ENCODE results near the gene NHSL2. TPM values are rescaled to one million over a fixed set of nuclear protein-coding genes. Genes with fewer than 3 reads are reported as not detected.

Gene NHSL2
- total and polyA plus RNA-seq, 7 experiments from 2014 or later, result 0.18 to 17.0 (median 0.54) TPM

DNA sequence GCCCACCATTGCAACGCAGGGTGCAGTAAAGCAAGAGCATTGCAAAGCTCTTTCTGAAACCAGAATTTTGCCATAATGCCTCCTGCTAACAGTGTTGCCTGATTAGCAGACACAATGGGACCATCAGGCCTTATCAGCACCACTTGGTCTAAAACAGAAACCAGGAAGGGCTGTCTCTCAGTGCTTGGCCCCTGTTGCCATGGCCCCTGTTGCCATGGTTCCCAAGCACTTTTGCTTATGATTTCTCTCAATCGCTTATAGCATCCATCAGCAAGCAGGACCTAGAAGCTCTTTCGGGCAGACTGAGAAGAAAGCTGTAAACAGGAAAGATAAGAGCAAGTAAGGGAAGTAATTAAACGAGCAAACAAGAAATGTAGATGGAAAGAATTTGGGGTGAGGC, 184.2 kb downstream of the NHSL2 start:
- no peaks in the 10 kb centered on the region for H3K36me3 Mint-ChIP-seq
- ATAC-seq (peak; percentile 92), DNase-seq (peak in 5 of 9 donors; percentile 14 to 43 (median 31))
- no peak overlapping the region for H3K4me3 Mint-ChIP-seq
- ChIA-PET CTCF (no interaction called here), POLR2A (no interaction called here)
- Histone ChIP-seq H3K36me3 (ENCODE audit: control insufficient read depth in 2 of 3, insufficient read depth in 3 of 3, low read length in 3 of 3) (no peaks in the 10 kb centered on the region), H3K4me3 (ENCODE audit: low read length) (no peak overlapping the region), H3K4me1 (ENCODE audit: control insufficient read depth in 2 of 2, insufficient read depth in 2 of 2, low read length in 2 of 2) (peaks cover 2 to 19% of the 10 kb centered on the region in 2 donors), H3K27ac (ENCODE audit: low read depth, low read length) (no peak overlapping the region), H3K9me3 (ENCODE audit: control insufficient read depth in 2 of 3, low read length in 3 of 3) (no peaks in the 10 kb centered on the region), H3K27me3 (ENCODE audit: control insufficient read depth in 2 of 2, insufficient read depth in 2 of 2, low read length in 2 of 2) (no peaks in the 10 kb centered on the region)
- peaks cover 0 to 7% (median 6%) of the 10 kb centered on the region in 7 donors for H3K4me1 Mint-ChIP-seq
- H3K27ac Mint-ChIP-seq, result peak overlapping the region in 4 of 9 donors; percentile 19 to 82 (median 61)
- intact Hi-C loops (cut with micrococcal nuclease), result loop anchor here in 1 of 2 donors (1.0 kb wide), 1 partner anchor 26 kb away; no protein-coding TSS in a partner anchor
- peaks cover 0 to 1% (median 0%) of the 10 kb centered on the region in 11 donors for H3K9me3 Mint-ChIP-seq
- peaks cover 6 to 53% (median 8%) of the 10 kb centered on the region in 5 donors for H3K27me3 Mint-ChIP-seq

DNA sequence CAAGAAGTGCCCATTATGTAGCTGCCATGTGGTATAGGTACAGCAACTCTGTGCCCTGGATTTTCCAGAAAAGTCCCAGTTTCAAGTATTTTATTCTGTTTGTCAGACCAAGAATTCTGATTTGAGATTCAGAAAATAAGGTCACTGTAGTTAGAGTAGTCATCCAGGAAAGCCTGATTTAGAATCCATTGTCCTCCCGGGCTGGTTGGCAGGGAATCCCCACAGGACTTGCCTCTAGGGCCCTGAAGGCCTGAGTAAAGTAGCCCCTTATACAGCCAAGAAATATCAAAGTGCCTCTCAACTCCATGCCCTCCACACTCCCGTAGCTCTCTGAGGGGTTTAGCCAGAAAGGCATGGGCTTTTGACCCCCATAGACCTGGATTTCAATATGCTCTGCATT, 184.7 kb downstream of the NHSL2 start:
- no peak overlapping the region for H3K4me3 Mint-ChIP-seq
- Histone ChIP-seq H3K27me3 (ENCODE audit: control insufficient read depth in 2 of 2, insufficient read depth in 2 of 2, low read length in 2 of 2) (no peaks in the 10 kb centered on the region), H3K36me3 (ENCODE audit: control insufficient read depth in 2 of 3, insufficient read depth in 3 of 3, low read length in 3 of 3) (no peaks in the 10 kb centered on the region), H3K4me1 (ENCODE audit: control insufficient read depth in 2 of 2, insufficient read depth in 2 of 2, low read length in 2 of 2) (peaks cover 5 to 24% of the 10 kb centered on the region in 2 donors), H3K4me3 (ENCODE audit: low read length) (no peak overlapping the region), H3K9me3 (ENCODE audit: control insufficient read depth in 2 of 3, low read length in 3 of 3) (no peaks in the 10 kb centered on the region), H3K27ac (ENCODE audit: low read depth, low read length) (no peak overlapping the region)
- intact Hi-C loops (cut with micrococcal nuclease), result loop anchor here in 1 of 2 donors (1.0 kb wide), 1 partner anchor 26 kb away; no protein-coding TSS in a partner anchor
- peaks cover 0 to 12% (median 11%) of the 10 kb centered on the region in 7 donors for H3K4me1 Mint-ChIP-seq
- CTCF ChIA-PET, result no interaction called here
- ATAC-seq (no peak), DNase-seq (no peak)
- peaks cover 0 to 1% (median 0%) of the 10 kb centered on the region in 11 donors for H3K9me3 Mint-ChIP-seq
- H3K36me3 Mint-ChIP-seq, result no peaks in the 10 kb centered on the region
- H3K27me3 Mint-ChIP-seq, result peaks cover 6 to 56% (median 8%) of the 10 kb centered on the region in 5 donors
- POLR2A ChIA-PET, result no interaction called here
- peak overlapping the region in 3 of 9 donors; percentile 49 to 82 (median 73) for H3K27ac Mint-ChIP-seq

DNA sequence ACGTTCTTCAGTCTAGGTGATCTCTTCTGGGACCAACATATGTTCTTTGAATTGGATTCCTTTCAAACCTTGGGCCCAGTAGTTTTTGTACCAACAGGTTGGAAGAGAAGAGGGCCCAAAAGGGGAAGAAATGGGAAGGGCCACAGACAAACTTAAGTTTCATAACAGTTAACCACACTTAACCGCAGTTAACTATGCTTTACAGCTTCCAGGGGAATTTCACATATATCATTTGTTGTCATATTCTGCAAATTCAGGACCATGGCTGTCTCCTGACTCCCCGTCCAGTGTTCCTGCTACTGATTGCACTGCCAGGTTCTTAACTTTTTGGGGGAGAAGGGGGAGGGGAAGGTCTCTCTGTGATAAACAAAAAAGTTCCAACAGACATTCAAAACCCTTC, 186.5 kb downstream of the NHSL2 start:
- Histone ChIP-seq H3K4me3 (ENCODE audit: low read length) (no peak overlapping the region), H3K27ac (ENCODE audit: low read depth, low read length) (no peak overlapping the region), H3K27me3 (ENCODE audit: control insufficient read depth in 2 of 2, insufficient read depth in 2 of 2, low read length in 2 of 2) (no peaks in the 10 kb centered on the region), H3K4me1 (ENCODE audit: control insufficient read depth in 2 of 2, insufficient read depth in 2 of 2, low read length in 2 of 2) (peaks cover 23 to 38% of the 10 kb centered on the region in 2 donors), H3K9me3 (ENCODE audit: control insufficient read depth in 2 of 3, low read length in 3 of 3) (no peaks in the 10 kb centered on the region), H3K36me3 (ENCODE audit: control insufficient read depth in 2 of 3, insufficient read depth in 3 of 3, low read length in 3 of 3) (no peaks in the 10 kb centered on the region)
- ChIA-PET POLR2A (no interaction called here), CTCF (interaction anchor here (1.1 kb wide), 1 partner anchor 29 kb away, joined by 3 read pairs; no protein-coding TSS in a partner anchor)
- H3K36me3 Mint-ChIP-seq, result no peaks in the 10 kb centered on the region
- intact Hi-C loops (cut with micrococcal nuclease), result no loop called here
- H3K4me3 Mint-ChIP-seq, result no peak overlapping the region
- ATAC-seq (no peak), DNase-seq (no peak)
- H3K4me1 Mint-ChIP-seq, result peaks cover 2 to 29% (median 25%) of the 10 kb centered on the region in 7 donors
- no peak overlapping the region for H3K27ac Mint-ChIP-seq
- H3K27me3 Mint-ChIP-seq, result peaks cover 6 to 65% (median 9%) of the 10 kb centered on the region in 5 donors
- H3K9me3 Mint-ChIP-seq, result peaks cover 0 to 3% (median 0%) of the 10 kb centered on the region in 11 donors

DNA sequence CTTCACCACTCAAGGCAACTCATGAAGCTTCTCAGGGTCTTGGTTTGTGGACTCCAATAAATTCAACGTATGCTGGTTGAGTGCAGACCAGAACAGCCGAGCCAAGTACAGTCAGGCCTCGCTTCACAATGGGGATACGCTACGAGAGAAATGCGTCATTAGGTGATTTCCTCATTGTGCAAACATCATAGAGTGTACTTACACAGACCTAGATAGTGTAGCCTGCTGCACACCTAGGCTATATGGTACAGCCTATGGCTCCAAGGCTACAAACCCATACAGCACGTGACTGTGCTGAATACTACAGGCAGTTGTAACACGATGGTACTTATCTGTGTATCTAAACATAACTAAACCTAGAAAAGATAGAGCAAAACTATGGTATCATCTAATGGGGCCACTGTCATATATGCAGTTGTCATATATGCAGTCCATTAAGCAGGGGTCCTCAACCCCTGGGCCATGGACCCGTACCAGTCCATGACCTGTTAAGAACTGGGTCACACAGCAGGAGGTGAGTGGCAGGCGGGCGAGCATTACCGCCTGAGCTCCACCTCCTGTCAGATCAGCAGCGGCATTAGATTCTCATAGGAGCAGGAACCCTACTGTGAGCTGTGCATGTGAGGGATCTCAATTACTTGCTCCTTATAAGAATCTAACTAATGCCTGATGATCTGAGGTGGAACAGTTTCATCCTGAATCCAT, 189.6 kb downstream of the NHSL2 start:
- H3K4me1 Mint-ChIP-seq, result peaks cover 10 to 34% (median 30%) of the 10 kb centered on the region in 7 donors
- CTCF ChIA-PET, result interaction anchor here (0.8 kb wide), 1 partner anchor 80 kb away, joined by 3 read pairs; no protein-coding TSS in a partner anchor

DNA sequence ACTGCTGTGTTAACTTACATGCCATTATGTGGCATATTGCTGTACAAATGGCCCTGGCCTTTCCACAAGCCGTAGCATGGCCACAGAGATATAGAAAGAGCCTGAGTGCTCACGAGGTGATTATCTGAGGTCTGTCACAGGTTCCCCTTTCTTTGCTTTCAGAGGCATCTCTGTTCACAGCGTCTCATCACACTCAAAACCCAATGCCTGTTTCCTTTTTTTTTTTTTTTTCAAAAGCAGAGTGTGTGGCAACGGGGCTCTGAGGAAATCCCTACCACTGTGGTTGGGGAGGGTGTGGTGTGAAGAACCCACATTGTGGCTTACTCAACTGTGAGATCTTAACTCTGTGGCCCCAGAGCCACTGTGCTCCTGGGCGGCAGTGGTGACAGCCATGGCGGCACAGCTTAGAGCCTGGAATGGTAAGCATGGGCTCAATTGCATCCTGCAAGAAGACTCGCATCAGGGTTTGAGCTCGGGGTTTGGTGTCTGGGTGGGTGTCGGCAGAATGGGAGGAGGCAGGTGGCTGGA, 190.2 kb downstream of the NHSL2 start:
- ATAC-seq, result peak; percentile 84
- no peaks in the 10 kb centered on the region for H3K36me3 Mint-ChIP-seq

More for the DNA sequence above, 189.6 kb downstream of the NHSL2 start:
- intact Hi-C loops (cut with micrococcal nuclease), result loop anchor here (2.0 kb wide), 2 partner anchors 27 to 177 kb away; partner anchors contain the start of gene RPS4X (in 1 of the 2)
- H3K36me3 Mint-ChIP-seq, result no peaks in the 10 kb centered on the region
- Histone ChIP-seq H3K4me3 (ENCODE audit: low read length) (peak overlapping the region; percentile 59), H3K4me1 (ENCODE audit: control insufficient read depth in 2 of 2, insufficient read depth in 2 of 2, low read length in 2 of 2) (peaks cover 28 to 53% of the 10 kb centered on the region in 2 donors), H3K36me3 (ENCODE audit: control insufficient read depth in 2 of 3, insufficient read depth in 3 of 3, low read length in 3 of 3) (no peaks in the 10 kb centered on the region), H3K27ac (ENCODE audit: low read depth, low read length) (no peak overlapping the region), H3K9me3 (ENCODE audit: control insufficient read depth in 2 of 3, low read length in 3 of 3) (no peaks in the 10 kb centered on the region), H3K27me3 (ENCODE audit: control insufficient read depth in 2 of 2, insufficient read depth in 2 of 2, low read length in 2 of 2) (no peaks in the 10 kb centered on the region)
- ATAC-seq (peak; percentile 49), DNase-seq (no peak)
- peaks cover 6 to 66% (median 12%) of the 10 kb centered on the region in 5 donors for H3K27me3 Mint-ChIP-seq
- no peak overlapping the region for H3K27ac Mint-ChIP-seq
- H3K9me3 Mint-ChIP-seq, result peaks cover 0 to 3% (median 0%) of the 10 kb centered on the region in 11 donors
- POLR2A ChIA-PET, result no interaction called here
- H3K4me3 Mint-ChIP-seq, result peak overlapping the region in 8 of 10 donors; percentile 61 to 81 (median 64)

DNA sequence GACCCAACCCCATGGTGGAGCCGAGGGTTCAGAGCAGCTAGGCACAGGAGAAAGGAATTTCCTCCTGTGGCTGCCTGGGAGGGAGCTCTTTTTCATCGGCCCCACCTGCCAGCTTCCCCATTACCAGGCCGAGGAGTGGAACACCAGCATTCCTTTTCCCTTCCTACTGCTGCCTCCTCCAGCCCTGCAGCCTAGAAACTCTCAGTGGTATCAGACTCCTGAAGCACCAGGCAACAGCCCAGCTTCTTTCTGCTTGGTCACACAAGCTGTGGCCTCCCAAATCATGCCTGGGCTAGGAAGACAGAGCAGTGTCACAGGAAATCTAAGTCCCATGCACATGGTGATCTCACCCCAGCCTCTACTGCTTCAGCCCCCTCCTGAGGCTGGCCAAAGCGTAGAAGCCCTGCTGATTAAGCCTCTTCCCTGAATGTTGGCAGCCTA, 191.0 kb downstream of the NHSL2 start:
- no peak overlapping the region for H3K27ac ChIP-seq (ENCODE audit: low read depth, low read length)
- no peaks in the 10 kb centered on the region for H3K9me3 ChIP-seq (ENCODE audit: control insufficient read depth in 2 of 3, low read length in 3 of 3)
- H3K4me3 ChIP-seq (ENCODE audit: low read length), result peak overlapping the region; percentile 59
- H3K27me3 Mint-ChIP-seq, result peaks cover 6 to 57% (median 12%) of the 10 kb centered on the region in 5 donors
- H3K27ac Mint-ChIP-seq, result peak overlapping the region in 2 of 9 donors; percentile 42 to 82
- no peaks in the 10 kb centered on the region for H3K36me3 Mint-ChIP-seq
- DNase-seq, result no peak
- intact Hi-C loops (cut with micrococcal nuclease), result loop anchor here (1.0 to 2.0 kb wide), 4 partner anchors 25 to 175 kb away; partner anchors contain the start of gene RPS4X (in 1 of the 2)
- peaks cover 10 to 39% (median 34%) of the 10 kb centered on the region in 7 donors for H3K4me1 Mint-ChIP-seq
- peaks cover 29 to 55% of the 10 kb centered on the region in 2 donors for H3K4me1 ChIP-seq (ENCODE audit: control insufficient read depth in 2 of 2, insufficient read depth in 2 of 2, low read length in 2 of 2)
- peak overlapping the region in 6 of 10 donors; percentile 46 to 81 (median 66) for H3K4me3 Mint-ChIP-seq
- H3K27me3 ChIP-seq (ENCODE audit: control insufficient read depth in 2 of 2, insufficient read depth in 2 of 2, low read length in 2 of 2), result no peaks in the 10 kb centered on the region
- peaks cover 0 to 3% (median 0%) of the 10 kb centered on the region in 11 donors for H3K9me3 Mint-ChIP-seq
- ChIA-PET POLR2A (no interaction called here), CTCF (no interaction called here)
- H3K36me3 ChIP-seq (ENCODE audit: control insufficient read depth in 2 of 3, insufficient read depth in 3 of 3, low read length in 3 of 3), result no peaks in the 10 kb centered on the region
- peak; percentile 7 for ATAC-seq

More for the DNA sequence above, 190.2 kb downstream of the NHSL2 start:
- H3K27ac ChIP-seq (ENCODE audit: low read depth, low read length), result no peak overlapping the region
- H3K4me3 Mint-ChIP-seq, result peak overlapping the region; percentile 25 to 81 (median 64)
- intact Hi-C loops (cut with micrococcal nuclease), result loop anchor here (1.0 to 2.0 kb wide), 4 partner anchors 25 to 176 kb away; partner anchors contain the start of gene RPS4X (in 1 of the 2)
- DNase-seq, result peak; percentile 24 to 78 (median 67)
- H3K4me1 ChIP-seq (ENCODE audit: control insufficient read depth in 2 of 2, insufficient read depth in 2 of 2, low read length in 2 of 2), result peaks cover 29 to 50% of the 10 kb centered on the region in 2 donors
- peak overlapping the region; percentile 59 for H3K4me3 ChIP-seq (ENCODE audit: low read length)
- H3K4me1 Mint-ChIP-seq, result peaks cover 10 to 39% (median 33%) of the 10 kb centered on the region in 7 donors
- CTCF ChIA-PET, result interaction anchor here (0.8 kb wide), 1 partner anchor 80 kb away, joined by 3 read pairs; no protein-coding TSS in a partner anchor
- peak overlapping the region in 6 of 9 donors; percentile 14 to 82 (median 58) for H3K27ac Mint-ChIP-seq
- peaks cover 0 to 3% (median 0%) of the 10 kb centered on the region in 11 donors for H3K9me3 Mint-ChIP-seq
- H3K9me3 ChIP-seq (ENCODE audit: control insufficient read depth in 2 of 3, low read length in 3 of 3), result no peaks in the 10 kb centered on the region
- peaks cover 6 to 60% (median 12%) of the 10 kb centered on the region in 5 donors for H3K27me3 Mint-ChIP-seq
- no peaks in the 10 kb centered on the region for H3K27me3 ChIP-seq (ENCODE audit: control insufficient read depth in 2 of 2, insufficient read depth in 2 of 2, low read length in 2 of 2)
- H3K36me3 ChIP-seq (ENCODE audit: control insufficient read depth in 2 of 3, insufficient read depth in 3 of 3, low read length in 3 of 3), result no peaks in the 10 kb centered on the region
- POLR2A ChIA-PET, result no interaction called here
